HepG2 (cell line): ENCODE data around the gene FBXW12. TPM values are rescaled to one million over a fixed set of nuclear protein-coding genes. Genes with fewer than 3 reads are reported as not detected.

Experiments
- EED ChIP-seq: sonication (generic); formaldehyde crosslinking; IDR thresholded peaks from 2 replicates; pipeline ENCODE4 v1.5.0; 2020; ENCODE audit warnings: mild to moderate bottlenecking, missing genetic modification reagents
- GABPA ChIP-seq, 2 experiments: IDR thresholded peaks; 2 replicates each; pipeline ENCODE4 v1.6.1; 2011 to 2016; ENCODE audit warnings: low read depth in 2 of 2, low read length in 1 of 2, missing biosample characterization in 1 of 2, missing genetic modification characterization in 1 of 2
- MTF1 ChIP-seq: sonication (generic); formaldehyde crosslinking; IDR thresholded peaks from 2 replicates; pipeline ENCODE4 v1.5.0; 2020; ENCODE audit warnings: missing genetic modification reagents
- NR2F1 ChIP-seq, 2 experiments: fragments of 450-650 bp in 1 of 2; formaldehyde crosslinking in 1 of 2; IDR thresholded peaks; 2 replicates each; pipeline versions ENCODE4 v1.5.0 to v1.6.1; 2016 to 2020; ENCODE audit warnings: mild to moderate bottlenecking in 1 of 2, missing compliant biosample characterization in 1 of 2, missing genetic modification reagents in 1 of 2, moderate library complexity in 1 of 2
- PLRG1 ChIP-seq: fragments of 450-650 bp; conservative IDR thresholded peaks from 2 replicates; pipeline ENCODE4 v1.6.1; 2016
- RARA ChIP-seq: IDR thresholded peaks from 2 replicates; pipeline ENCODE4 v1.6.1; 2016; ENCODE audit warnings: missing genetic modification reagents, missing compliant biosample characterization
- SALL2 ChIP-seq: sonication (generic); formaldehyde crosslinking; IDR thresholded peaks from 2 replicates; pipeline ENCODE4 v1.8.1; 2023; ENCODE audit warnings: mild to moderate bottlenecking, missing genetic modification reagents, inconsistent platforms
- SMC3 ChIP-seq: IDR thresholded peaks from 2 replicates; pipeline ENCODE4 v1.6.1; 2011; ENCODE audit warnings: low read length, improper control_type of control experiment
- SP5 ChIP-seq: IDR thresholded peaks from 2 replicates; pipeline ENCODE4 v1.6.1; 2016; ENCODE audit warnings: low read depth, borderline replicate concordance
- STAT5B ChIP-seq: sonication (generic); formaldehyde crosslinking; IDR thresholded peaks from 2 replicates; pipeline ENCODE4 v1.4.0; 2020; ENCODE audit warnings: missing genetic modification reagents
- YEATS4 ChIP-seq: sonication (generic); formaldehyde crosslinking; IDR thresholded peaks from 2 replicates; pipeline ENCODE4 v1.4.0; 2020; ENCODE audit warnings: missing genetic modification reagents, borderline replicate concordance
- ZNF629 ChIP-seq: sonication (generic); formaldehyde crosslinking; conservative IDR thresholded peaks from 2 replicates; pipeline ENCODE4 v1.5.0; 2020; ENCODE audit warnings: missing genetic modification reagents
- polyA plus RNA-seq, 8 experiments: library from polyadenylated mRNA; depleted of rRNA in 3 of 8; stranded (reverse) in 7 of 8; unstranded in 1 of 8; fragments of >200 nt; fragmentation: Illumina TruSeq in 4 of 8; extraction: Trizol in 4 of 8; gene quantifications; 2 replicates each; pipeline versions ENCODE4 v1.2.1 to v1.2.3, GENCODE V29; 2011 to 2016; ENCODE audit warnings: low read depth in 4 of 8, missing spikeins in 1 of 8, mixed read lengths in 1 of 8; ENCODE audit not compliant: insufficient read depth in 1 of 8
- total RNA-seq, 5 experiments: library from RNA; depleted of rRNA; stranded (reverse); fragments of >200 nt; fragmentation: Illumina TruSeq; extraction: Trizol; gene quantifications; 2 replicates each; pipeline ENCODE4 v1.2.3, GENCODE V29; 2016; ENCODE audit warnings: low read depth in 1 of 5
- TF ChIP-seq, protein P1 (sequence below): sonication (generic); formaldehyde crosslinking; IDR thresholded peaks from 2 replicates; pipeline ENCODE4 v1.9.0; 2022; ENCODE audit warnings: low read depth, missing genetic modification reagents
- TF ChIP-seq, protein P2 (sequence below): sonication (generic); formaldehyde crosslinking; IDR thresholded peaks from 2 replicates; pipeline ENCODE4 v1.4.0; 2020; ENCODE audit warnings: missing genetic modification reagents
- TF ChIP-seq, protein P3 (sequence below): sonication (generic); formaldehyde crosslinking; IDR thresholded peaks from 2 replicates; pipeline ENCODE4 v1.5.1; 2020; ENCODE audit warnings: missing genetic modification reagents, mild to moderate bottlenecking, borderline replicate concordance
- TF ChIP-seq, protein P4 (sequence below): sonication (generic); formaldehyde crosslinking; IDR thresholded peaks from 2 replicates; pipeline ENCODE4 v1.4.0; 2020; ENCODE audit warnings: mild to moderate bottlenecking, missing genetic modification reagents, borderline replicate concordance
- TF ChIP-seq, protein P5 (sequence below): IDR thresholded peaks from 2 replicates; pipeline ENCODE4 v1.6.1; 2018; ENCODE audit warnings: missing genetic modification reagents, mild to moderate bottlenecking, missing compliant biosample characterization
- TF ChIP-seq, protein P6 (sequence below): IDR thresholded peaks from 2 replicates; pipeline ENCODE4 v1.6.1; 2012; ENCODE audit warnings: inconsistent platforms

Gene FBXW12
- total and polyA plus RNA-seq, 2 of the 13 experiments (the other 11 are each of a cell fraction or from before 2014, with no cell fraction given): not detected

DNA sequence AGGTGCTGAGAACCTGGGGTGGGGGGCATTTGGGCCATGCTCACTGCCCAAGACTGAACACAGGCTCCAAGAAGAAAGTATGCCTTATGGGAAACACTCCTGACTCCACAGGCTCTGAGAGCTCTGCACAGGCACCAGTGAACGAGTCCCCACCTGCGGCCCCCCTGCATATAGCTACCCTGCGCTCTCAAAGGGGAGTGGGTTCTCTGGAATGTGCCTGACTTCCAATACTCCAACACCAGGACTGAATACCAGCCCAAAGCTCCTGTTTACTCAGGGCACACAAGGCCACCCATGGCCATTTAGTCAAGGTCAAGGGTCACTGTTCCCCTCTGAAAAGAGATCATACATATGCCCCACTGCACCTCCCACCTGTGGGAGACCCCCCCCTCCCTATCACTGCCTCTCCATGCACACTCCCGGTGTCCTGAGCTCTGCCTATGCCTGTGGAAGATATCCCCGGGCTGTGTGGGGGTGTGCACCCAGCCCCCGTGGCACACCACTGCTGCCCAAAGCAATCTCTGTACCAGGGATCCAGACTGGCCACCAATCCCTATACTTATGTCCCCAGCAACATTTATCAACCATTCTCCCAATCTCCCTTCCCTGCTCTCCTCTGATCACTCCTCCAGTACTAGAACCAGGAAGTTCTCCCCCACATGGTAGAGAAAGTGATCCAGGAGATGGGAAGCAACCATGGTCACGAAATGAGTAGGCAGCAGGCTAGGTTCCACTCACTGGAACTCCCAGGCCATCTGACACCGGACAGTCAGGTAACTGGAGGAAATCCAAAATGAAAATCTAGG lies 59.4 kb downstream of the FBXW12 start (continued):
- TF ChIP-seq, protein P1, sequence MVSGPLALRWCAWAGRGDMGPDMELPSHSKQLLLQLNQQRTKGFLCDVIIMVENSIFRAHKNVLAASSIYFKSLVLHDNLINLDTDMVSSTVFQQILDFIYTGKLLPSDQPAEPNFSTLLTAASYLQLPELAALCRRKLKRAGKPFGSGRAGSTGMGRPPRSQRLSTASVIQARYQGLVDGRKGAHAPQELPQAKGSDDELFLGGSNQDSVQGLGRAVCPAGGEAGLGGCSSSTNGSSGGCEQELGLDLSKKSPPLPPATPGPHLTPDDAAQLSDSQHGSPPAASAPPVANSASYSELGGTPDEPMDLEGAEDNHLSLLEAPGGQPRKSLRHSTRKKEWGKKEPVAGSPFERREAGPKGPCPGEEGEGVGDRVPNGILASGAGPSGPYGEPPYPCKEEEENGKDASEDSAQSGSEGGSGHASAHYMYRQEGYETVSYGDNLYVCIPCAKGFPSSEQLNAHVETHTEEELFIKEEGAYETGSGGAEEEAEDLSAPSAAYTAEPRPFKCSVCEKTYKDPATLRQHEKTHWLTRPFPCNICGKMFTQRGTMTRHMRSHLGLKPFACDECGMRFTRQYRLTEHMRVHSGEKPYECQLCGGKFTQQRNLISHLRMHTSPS (CRISPR knock-in tag): peak; percentile 88
- TF ChIP-seq, protein P2, sequence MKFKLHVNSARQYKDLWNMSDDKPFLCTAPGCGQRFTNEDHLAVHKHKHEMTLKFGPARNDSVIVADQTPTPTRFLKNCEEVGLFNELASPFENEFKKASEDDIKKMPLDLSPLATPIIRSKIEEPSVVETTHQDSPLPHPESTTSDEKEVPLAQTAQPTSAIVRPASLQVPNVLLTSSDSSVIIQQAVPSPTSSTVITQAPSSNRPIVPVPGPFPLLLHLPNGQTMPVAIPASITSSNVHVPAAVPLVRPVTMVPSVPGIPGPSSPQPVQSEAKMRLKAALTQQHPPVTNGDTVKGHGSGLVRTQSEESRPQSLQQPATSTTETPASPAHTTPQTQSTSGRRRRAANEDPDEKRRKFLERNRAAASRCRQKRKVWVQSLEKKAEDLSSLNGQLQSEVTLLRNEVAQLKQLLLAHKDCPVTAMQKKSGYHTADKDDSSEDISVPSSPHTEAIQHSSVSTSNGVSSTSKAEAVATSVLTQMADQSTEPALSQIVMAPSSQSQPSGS (CRISPR knock-in tag): peak; percentile 84
- TF ChIP-seq, protein P3, sequence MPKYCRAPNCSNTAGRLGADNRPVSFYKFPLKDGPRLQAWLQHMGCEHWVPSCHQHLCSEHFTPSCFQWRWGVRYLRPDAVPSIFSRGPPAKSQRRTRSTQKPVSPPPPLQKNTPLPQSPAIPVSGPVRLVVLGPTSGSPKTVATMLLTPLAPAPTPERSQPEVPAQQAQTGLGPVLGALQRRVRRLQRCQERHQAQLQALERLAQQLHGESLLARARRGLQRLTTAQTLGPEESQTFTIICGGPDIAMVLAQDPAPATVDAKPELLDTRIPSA (CRISPR knock-in tag): no peak
- TF ChIP-seq PLRG1: no peak
- peak; percentile 26; the same call in 1 of the 2 replicates for TF ChIP-seq ZNF629 (CRISPR knock-in tag)
- TF ChIP-seq MTF1: no peak
- peak; percentile 65; the same call in 1 of the 2 replicates for TF ChIP-seq YEATS4 (CRISPR knock-in tag)
- no peak for TF ChIP-seq SALL2
- TF ChIP-seq SMC3: no peak
- TF ChIP-seq NR2F1 (CRISPR knock-in tag; IDR thresholded peaks at IDR 0.05): peak; percentile 89 to 96
- TF ChIP-seq GABPA (IDR thresholded peaks at IDR 0.05; ENCODE audit: low read depth, low read length): no peak
- peak; percentile 51; the same call in 1 of the 2 replicates for TF ChIP-seq GABPA (CRISPR knock-in tag; IDR thresholded peaks at IDR 0.05; ENCODE audit: low read depth)
- TF ChIP-seq, protein P4, sequence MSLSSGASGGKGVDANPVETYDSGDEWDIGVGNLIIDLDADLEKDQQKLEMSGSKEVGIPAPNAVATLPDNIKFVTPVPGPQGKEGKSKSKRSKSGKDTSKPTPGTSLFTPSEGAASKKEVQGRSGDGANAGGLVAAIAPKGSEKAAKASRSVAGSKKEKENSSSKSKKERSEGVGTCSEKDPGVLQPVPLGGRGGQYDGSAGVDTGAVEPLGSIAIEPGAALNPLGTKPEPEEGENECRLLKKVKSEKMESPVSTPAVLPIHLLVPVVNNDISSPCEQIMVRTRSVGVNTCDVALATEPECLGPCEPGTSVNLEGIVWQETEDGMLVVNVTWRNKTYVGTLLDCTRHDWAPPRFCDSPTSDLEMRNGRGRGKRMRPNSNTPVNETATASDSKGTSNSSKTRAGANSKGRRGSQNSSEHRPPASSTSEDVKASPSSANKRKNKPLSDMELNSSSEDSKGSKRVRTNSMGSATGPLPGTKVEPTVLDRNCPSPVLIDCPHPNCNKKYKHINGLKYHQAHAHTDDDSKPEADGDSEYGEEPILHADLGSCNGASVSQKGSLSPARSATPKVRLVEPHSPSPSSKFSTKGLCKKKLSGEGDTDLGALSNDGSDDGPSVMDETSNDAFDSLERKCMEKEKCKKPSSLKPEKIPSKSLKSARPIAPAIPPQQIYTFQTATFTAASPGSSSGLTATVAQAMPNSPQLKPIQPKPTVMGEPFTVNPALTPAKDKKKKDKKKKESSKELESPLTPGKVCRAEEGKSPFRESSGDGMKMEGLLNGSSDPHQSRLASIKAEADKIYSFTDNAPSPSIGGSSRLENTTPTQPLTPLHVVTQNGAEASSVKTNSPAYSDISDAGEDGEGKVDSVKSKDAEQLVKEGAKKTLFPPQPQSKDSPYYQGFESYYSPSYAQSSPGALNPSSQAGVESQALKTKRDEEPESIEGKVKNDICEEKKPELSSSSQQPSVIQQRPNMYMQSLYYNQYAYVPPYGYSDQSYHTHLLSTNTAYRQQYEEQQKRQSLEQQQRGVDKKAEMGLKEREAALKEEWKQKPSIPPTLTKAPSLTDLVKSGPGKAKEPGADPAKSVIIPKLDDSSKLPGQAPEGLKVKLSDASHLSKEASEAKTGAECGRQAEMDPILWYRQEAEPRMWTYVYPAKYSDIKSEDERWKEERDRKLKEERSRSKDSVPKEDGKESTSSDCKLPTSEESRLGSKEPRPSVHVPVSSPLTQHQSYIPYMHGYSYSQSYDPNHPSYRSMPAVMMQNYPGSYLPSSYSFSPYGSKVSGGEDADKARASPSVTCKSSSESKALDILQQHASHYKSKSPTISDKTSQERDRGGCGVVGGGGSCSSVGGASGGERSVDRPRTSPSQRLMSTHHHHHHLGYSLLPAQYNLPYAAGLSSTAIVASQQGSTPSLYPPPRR: peak; percentile 97
- TF ChIP-seq STAT5B (CRISPR knock-in tag): 0 out of 2 replicates have a peak, but pooled peaks have one; percentile 35
- peak; percentile 86 for TF ChIP-seq RARA (CRISPR knock-in tag)
- peak; percentile 99 for TF ChIP-seq SP5 (CRISPR knock-in tag)
- TF ChIP-seq EED (CRISPR knock-in tag): no peak
- TF ChIP-seq, protein P5, sequence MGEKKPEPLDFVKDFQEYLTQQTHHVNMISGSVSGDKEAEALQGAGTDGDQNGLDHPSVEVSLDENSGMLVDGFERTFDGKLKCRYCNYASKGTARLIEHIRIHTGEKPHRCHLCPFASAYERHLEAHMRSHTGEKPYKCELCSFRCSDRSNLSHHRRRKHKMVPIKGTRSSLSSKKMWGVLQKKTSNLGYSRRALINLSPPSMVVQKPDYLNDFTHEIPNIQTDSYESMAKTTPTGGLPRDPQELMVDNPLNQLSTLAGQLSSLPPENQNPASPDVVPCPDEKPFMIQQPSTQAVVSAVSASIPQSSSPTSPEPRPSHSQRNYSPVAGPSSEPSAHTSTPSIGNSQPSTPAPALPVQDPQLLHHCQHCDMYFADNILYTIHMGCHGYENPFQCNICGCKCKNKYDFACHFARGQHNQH (CRISPR knock-in tag): peak; percentile 75
- TF ChIP-seq, protein P6, sequence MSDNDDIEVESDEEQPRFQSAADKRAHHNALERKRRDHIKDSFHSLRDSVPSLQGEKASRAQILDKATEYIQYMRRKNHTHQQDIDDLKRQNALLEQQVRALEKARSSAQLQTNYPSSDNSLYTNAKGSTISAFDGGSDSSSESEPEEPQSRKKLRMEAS: no peak
